Endothelial cell of umbilical vein (primary cell): ENCODE measurements around the gene OR2W3.

Experiments used
- EZH2 ChIP-seq: IDR thresholded peaks from 2 replicates; pipeline ENCODE4 v1.6.1; 2012; ENCODE audit warnings: borderline replicate concordance, low read depth, mild to moderate bottlenecking, moderate library complexity, low read length, inconsistent platforms; ENCODE audit not compliant: severe bottlenecking
- POLR2A ChIP-seq: IDR thresholded peaks from 2 replicates; pipeline ENCODE4 v1.6.1; 2012; ENCODE audit warnings: low read depth, mild to moderate bottlenecking, control low read depth, low read length
- POLR2AphosphoS5 ChIP-seq: IDR thresholded peaks from 2 replicates; pipeline ENCODE4 v1.6.1; 2012; ENCODE audit warnings: low read depth, mild to moderate bottlenecking, control low read depth, low read length, moderate library complexity; ENCODE audit not compliant: insufficient read depth
- TF ChIP-seq, protein P1 (sequence below), 2 donors: IDR thresholded peaks; 1 replicate in 1 of 2; 2 replicates in 1 of 2; pipeline ENCODE4 v1.5.1; 2011; ENCODE audit warnings: low read length in 2 of 2, mild to moderate bottlenecking in 2 of 2, moderate library complexity in 2 of 2, control low read depth in 1 of 2, inconsistent platforms in 1 of 2, low read depth in 1 of 2; ENCODE audit not compliant: insufficient read depth in 1 of 2; ENCODE audit errors: extremely low read depth in 1 of 2
- TF ChIP-seq, protein P2 (sequence below): IDR thresholded peaks from 2 replicates; pipeline ENCODE4 v1.6.1; 2011; ENCODE audit not compliant: insufficient read depth, insufficient read length

DNA sequence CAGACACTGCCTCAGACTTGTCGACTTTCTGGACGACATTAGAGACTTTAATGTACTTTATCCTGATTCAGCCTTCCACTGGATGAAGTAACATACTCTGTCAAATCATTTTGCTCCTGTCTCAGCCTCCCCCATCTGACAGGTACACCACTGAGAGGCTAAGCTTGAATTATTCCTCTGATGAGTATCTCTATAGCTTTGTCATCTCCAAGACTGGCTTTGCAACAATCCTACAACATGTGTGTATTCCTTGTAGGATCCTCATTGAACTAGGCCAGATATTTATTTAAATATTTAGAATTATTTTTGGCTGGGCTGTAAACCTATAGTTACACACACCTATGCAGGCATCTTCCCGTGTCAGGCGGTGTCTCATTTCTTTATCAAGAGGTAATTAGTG, 39.5 kb upstream of the OR2W3 start:
- no peak for TF ChIP-seq POLR2A
- TF ChIP-seq, protein P1, sequence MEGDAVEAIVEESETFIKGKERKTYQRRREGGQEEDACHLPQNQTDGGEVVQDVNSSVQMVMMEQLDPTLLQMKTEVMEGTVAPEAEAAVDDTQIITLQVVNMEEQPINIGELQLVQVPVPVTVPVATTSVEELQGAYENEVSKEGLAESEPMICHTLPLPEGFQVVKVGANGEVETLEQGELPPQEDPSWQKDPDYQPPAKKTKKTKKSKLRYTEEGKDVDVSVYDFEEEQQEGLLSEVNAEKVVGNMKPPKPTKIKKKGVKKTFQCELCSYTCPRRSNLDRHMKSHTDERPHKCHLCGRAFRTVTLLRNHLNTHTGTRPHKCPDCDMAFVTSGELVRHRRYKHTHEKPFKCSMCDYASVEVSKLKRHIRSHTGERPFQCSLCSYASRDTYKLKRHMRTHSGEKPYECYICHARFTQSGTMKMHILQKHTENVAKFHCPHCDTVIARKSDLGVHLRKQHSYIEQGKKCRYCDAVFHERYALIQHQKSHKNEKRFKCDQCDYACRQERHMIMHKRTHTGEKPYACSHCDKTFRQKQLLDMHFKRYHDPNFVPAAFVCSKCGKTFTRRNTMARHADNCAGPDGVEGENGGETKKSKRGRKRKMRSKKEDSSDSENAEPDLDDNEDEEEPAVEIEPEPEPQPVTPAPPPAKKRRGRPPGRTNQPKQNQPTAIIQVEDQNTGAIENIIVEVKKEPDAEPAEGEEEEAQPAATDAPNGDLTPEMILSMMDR (IDR thresholded peaks at IDR 0.05; ENCODE audit: extremely low read depth in 1 of 2, insufficient read depth in 1 of 2, low read depth in 1 of 2, low read length in 2 of 2) = no peak
- TF ChIP-seq POLR2AphosphoS5 = no peak
- TF ChIP-seq EZH2 = no peak
- TF ChIP-seq, protein P2, sequence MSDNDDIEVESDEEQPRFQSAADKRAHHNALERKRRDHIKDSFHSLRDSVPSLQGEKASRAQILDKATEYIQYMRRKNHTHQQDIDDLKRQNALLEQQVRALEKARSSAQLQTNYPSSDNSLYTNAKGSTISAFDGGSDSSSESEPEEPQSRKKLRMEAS = no peak
